ENCODE results near the gene PMM2. TPM values are rescaled to one million over a fixed set of nuclear protein-coding genes. Genes with fewer than 3 reads are reported as not detected.

PMM2 gene
- total RNA-seq, 6 experiments from 2014 or later = 18.6 to 47.8 (median 39.0) TPM

DNA sequence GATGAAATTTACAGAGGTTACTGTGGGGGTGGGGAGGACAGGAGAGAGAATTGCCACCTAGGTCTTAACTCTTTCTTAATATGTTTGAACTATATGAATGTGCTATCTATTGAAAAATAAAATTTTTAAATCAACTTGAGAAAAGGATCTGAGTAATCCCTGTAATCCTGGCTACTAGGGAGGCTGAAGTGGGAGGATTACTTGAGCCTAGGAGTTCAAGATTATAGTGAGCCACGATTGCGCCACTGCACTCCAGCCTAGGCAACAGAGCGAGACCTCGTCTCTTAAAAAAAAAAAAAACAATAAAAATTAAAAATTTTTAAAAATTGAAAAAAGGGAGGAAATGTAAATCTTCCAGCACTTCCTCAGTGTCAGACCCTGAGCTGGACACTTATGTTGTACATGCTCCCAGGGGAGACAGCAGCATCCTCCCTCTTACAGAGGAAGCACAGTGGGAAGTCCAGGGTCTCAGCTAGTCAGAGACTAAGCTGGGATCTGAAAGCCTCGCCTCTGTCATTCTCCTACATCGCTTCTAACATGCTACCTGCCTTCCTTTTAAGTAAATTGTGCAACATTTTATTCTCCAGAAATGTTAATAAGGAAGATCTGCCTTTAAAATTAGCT, 21.9 kb downstream of the PMM2 start:
- intact Hi-C loops (cut with DNase I) = no loop called here
- Histone ChIP-seq H3K4me3 (no peak overlapping the region), H3K4me1 (peaks cover 0 to 9% (median 0%) of the 10 kb centered on the region in 4 donors), H3K27me3 (no peaks in the 10 kb centered on the region), H3K9me3 (no peaks in the 10 kb centered on the region), H3K27ac (peak overlapping the region in 1 of 3 donors; percentile 6), H3K36me3 (peaks cover 0 to 32% (median 17%) of the 10 kb centered on the region in 4 donors)
- DNase-seq (no peak), ATAC-seq (no peak)
- TF ChIP-seq POLR2A (IDR thresholded peaks at IDR 0.05) = no peak
- TF ChIP-seq, protein P1, sequence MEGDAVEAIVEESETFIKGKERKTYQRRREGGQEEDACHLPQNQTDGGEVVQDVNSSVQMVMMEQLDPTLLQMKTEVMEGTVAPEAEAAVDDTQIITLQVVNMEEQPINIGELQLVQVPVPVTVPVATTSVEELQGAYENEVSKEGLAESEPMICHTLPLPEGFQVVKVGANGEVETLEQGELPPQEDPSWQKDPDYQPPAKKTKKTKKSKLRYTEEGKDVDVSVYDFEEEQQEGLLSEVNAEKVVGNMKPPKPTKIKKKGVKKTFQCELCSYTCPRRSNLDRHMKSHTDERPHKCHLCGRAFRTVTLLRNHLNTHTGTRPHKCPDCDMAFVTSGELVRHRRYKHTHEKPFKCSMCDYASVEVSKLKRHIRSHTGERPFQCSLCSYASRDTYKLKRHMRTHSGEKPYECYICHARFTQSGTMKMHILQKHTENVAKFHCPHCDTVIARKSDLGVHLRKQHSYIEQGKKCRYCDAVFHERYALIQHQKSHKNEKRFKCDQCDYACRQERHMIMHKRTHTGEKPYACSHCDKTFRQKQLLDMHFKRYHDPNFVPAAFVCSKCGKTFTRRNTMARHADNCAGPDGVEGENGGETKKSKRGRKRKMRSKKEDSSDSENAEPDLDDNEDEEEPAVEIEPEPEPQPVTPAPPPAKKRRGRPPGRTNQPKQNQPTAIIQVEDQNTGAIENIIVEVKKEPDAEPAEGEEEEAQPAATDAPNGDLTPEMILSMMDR (IDR thresholded peaks at IDR 0.05) = no peak
- 79% methylated on average over 6 of the region's 6 CpGs for WGBS (ENCODE audit: insufficient coverage, low coverage, low lambda C conversion rate, missing lambda C conversion rate)

DNA sequence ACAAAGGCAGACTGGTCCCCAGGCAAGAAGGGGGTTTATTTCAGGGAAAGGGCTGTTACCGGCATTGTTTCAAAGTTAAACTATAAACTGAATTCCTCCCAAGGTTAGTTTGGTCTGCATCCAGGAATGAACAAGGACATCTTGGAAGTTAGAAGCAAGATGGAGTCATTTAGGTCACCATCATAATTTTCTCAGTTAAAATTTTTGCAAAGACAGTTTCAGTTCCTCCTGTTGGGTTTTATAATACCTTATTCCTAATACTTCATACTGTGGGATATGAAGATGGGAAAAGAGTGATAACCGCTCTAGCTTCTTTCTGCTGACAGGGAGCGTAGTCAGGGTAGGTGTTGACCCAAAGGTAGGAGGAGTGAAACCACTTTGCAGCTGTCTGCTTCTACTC, 24.8 kb downstream of the PMM2 start:
- Histone ChIP-seq H3K36me3 (peaks cover 0 to 16% (median 7%) of the 10 kb centered on the region in 4 donors), H3K4me1 (peaks cover 0 to 9% (median 0%) of the 10 kb centered on the region in 4 donors), H3K9me3 (no peaks in the 10 kb centered on the region), H3K27me3 (no peaks in the 10 kb centered on the region), H3K27ac (no peak overlapping the region), H3K4me3 (no peak overlapping the region)
- intact Hi-C loops (cut with DNase I) = no loop called here
- 95% methylated on average over 3 of the region's 3 CpGs for WGBS (ENCODE audit: insufficient coverage, low coverage, low lambda C conversion rate, missing lambda C conversion rate)
- no peak for ATAC-seq
- no peak for TF ChIP-seq POLR2A (IDR thresholded peaks at IDR 0.05)
- TF ChIP-seq, protein P1 (IDR thresholded peaks at IDR 0.05) = no peak
- no peak for DNase-seq

DNA sequence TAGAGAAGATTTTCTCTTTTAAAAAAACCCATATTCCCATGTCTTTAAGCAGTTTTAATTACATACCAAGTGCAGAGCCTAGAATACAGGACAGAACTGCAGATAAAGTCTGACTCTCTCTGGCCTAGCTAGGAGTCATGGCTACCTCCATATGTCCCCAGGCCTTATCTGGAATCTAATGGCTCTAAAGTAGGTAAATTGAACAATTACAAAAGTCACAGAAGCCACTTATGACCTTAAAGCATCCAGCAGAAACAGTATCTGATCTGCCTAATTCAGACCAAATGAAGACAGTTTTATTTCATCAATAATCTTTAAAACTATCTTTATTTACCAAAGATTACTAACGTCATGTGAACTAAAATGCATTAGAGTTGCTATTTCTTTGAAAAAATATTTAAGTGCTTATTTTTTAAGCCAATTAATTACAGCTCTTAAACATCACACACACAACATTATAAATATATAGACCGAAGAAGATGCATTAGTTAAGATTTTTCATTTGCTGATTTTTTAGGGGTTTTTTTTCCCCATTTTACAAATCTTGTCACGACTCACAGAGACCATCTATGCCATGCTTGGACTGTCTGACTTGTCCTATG, 28.7 kb downstream of the PMM2 start:
- H3K36me3 ChIP-seq = peaks cover 0 to 27% (median 9%) of the 10 kb centered on the region in 4 donors
- no peaks in the 10 kb centered on the region for H3K4me1 ChIP-seq
- ATAC-seq (no peak), DNase-seq (no peak)
- 70% methylated on average over 3 of the region's 3 CpGs for WGBS (ENCODE audit: insufficient coverage, low coverage, low lambda C conversion rate, missing lambda C conversion rate)
- H3K9me3 ChIP-seq = no peaks in the 10 kb centered on the region
- intact Hi-C loops (cut with DNase I) = no loop called here
- H3K27ac ChIP-seq = no peak overlapping the region
- TF ChIP-seq POLR2A (IDR thresholded peaks at IDR 0.05) = no peak
- TF ChIP-seq, protein P1 (IDR thresholded peaks at IDR 0.05) = no peak
- no peak overlapping the region for H3K4me3 ChIP-seq
- no peaks in the 10 kb centered on the region for H3K27me3 ChIP-seq

DNA sequence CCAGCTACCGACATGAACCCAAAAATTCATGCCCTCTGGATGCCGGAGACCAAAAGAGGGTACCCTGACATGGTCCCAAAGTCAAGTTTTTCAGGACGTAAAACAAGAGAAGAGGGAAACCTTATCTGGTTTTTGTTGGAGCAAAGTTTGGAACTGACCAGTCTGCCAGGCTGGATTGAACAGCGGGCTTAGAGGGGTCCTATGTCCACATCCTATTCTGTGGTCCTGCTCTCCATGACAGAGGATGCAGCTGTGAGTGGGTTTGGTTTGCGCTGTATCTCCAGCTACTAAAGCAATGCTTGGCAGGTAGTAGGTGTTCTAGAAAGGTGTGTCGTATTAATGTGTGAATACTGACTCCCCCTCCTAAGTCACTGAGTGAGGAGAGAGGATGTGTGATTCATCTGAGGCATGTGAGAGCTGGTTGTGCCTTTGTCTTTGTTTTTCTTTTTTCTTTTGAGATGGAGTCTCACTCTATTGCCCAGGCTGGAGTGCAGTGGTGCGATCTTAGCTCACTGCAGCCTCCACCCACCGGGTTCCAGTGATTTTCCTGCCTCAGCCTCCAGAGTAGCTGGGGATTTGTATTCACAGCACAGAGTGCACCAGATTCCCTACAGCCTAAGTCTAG, 31.0 kb downstream of the PMM2 start:
- TF ChIP-seq, protein P1 (IDR thresholded peaks at IDR 0.05) = no peak
- TF ChIP-seq POLR2A (IDR thresholded peaks at IDR 0.05) = no peak
- no peak for ATAC-seq
- WGBS (ENCODE audit: insufficient coverage, low coverage, low lambda C conversion rate, missing lambda C conversion rate) = 93% methylated on average over 7 of the region's 8 CpGs
- H3K27me3 ChIP-seq = no peaks in the 10 kb centered on the region
- intact Hi-C loops (cut with DNase I) = no loop called here
- no peak overlapping the region for H3K4me3 ChIP-seq
- DNase-seq = no peak
- no peaks in the 10 kb centered on the region for H3K4me1 ChIP-seq
- H3K36me3 ChIP-seq = peaks cover 0 to 31% (median 12%) of the 10 kb centered on the region in 4 donors
- no peaks in the 10 kb centered on the region for H3K9me3 ChIP-seq
- H3K27ac ChIP-seq = no peak overlapping the region
